Right kidney (tissue), 1 donor: ENCODE data around the gene RXFP2.

Experiments
- DNase-seq: peaks from one replicate; pipeline ENCODE4 v3.0.0-alpha.2; 2016

RXFP2 gene

DNA sequence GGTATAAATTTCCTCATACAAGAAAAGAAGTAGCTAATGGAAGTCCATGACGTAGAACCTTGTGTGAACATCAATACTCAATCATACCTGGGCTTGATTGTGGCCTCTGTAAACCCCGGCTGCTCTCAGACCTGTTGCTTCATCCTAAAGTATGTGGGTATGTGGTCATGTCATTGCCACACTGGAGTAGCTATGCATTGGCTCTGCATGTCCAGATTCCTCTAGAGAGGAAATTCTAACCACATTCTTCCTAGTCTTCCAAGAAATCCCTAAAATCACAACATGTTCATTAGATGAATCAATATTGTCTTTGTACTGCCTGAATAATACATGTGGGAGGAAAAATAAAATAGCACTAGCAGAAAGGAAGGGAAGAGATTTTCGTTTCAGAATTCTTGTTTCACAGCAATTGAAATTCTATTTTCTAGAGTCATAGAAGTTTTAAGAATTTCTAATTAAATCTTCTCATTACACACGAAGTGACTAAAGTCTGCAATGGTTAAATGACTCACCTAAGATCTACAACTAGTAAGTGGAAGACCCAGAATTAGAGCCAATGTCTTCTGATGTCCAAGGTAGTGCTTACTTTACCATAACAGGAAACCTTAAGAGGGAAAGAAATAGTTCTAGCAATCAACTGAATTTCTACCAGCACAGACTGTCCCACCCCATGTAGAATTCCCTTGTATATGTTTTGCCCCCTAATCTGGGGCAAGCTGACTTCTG, 28.0 kb downstream of the RXFP2 start:
- no peak for DNase-seq

DNA sequence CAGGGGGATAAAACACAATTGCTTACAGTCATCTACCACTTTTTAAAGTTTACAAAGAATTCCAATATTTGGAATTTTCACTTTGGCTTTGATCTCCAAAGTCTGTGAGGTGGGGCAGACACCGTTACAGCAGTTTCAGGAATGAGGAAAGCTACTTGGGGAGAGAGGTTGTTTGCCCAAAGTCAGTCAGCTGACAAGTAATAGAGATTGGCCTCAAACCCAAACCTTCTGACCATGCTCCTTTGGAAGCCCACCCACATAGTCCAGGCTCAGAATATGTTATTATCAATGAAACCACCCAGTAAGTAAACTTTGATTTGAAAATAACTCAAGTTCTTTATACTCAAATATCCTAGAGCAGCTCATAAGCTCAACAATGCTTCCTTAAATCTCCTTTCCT, 29.0 kb downstream of the RXFP2 start:
- no peak for DNase-seq

DNA sequence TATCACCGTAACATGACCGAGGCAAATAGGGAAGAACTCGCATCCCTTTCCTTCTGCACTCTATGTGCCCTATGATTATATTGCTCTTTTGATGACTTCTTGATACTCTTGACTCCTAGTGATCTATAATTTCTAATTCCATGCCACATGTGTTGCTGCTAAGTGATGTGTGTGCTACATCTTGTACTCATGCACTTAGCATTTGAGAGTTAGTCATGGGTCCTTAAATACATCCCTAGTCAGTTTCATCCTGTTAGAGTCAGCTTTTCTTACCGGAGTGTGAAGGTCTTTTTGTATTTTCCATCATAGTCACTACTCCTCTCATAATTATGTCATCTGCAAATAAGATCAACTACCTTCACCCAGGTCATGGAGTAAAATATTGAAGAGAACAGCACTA, 30.2 kb downstream of the RXFP2 start:
- no peak for DNase-seq

DNA sequence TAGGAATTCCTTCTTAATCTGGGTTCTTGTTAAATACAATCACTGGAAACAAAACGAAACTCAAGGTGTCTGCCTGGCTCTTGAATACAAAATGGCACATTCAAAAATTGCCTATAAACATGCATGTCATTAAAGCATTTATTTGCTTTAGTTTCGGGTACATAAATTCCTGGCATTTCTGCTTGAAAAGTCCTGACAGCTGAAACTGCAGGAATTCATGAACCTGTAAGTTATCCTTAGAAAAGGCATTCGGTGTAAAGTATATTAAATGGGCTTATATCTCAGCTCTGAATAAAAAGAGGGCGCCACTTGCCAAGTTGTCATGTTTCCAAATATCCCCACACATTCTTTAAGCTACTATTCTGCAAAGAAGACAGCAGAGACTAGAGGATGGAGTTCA, 32.9 kb downstream of the RXFP2 start:
- no peak for DNase-seq

DNA sequence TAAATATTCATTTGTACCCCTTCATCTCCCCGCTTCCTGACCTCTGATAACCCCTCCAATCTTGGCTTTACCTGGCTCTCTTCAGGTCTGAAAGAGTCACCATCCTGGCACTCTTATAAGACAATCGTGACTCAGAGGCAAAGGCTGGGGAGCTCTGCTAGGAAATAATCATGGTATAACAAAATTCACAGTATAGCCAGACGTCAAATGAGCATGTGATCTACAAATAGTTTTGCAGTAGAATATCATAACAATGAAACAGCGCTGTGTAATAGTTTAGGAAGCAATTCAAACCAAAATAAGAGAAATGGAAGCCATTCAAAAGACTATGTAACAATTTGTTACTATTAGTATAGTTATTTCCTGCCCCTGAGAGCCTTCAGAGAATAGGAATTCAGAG, 34.2 kb downstream of the RXFP2 start:
- DNase-seq = no peak

DNA sequence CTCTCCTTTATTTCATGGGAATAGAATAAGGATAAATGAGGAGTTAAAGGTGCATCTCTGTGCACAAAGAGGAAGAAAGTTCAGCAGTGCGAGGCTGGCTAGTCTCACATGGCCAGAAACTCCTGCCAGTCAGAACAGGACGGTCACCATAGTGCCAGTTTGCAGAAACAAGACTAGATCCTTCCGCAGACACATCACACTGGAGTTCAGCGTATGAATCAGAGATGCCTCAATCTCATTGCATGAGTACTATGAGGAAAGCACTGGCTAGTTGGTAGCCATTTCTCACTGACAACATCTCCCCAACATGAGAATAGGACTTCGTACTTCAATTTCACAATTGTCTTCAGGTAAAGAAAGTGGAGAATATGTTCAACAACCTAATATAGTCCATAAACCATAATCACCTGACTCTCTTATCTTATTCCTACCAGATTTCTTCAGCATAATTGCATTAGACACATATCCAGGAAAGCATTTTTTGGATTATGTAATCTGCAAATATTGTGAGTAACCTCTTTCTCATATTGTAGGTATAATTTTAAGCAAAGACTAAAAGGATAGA, 34.9 kb downstream of the RXFP2 start:
- no peak for DNase-seq

DNA sequence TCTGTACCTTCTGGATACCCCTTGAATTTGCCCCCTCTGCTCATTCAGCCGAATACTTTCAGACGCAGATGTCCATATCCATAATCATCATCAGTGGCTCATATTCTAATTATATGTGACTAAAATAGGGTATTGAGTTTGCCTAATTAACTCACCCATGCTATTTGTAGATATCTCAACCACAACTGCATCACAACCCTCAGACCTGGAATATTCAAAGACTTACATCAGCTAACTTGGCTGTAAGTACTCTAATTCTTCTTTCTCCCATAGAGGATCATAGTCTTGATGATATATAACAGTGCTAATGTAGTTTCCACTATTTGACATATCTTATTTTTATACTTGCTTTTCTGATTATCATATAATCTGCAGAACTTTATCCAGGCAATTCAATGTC, 35.8 kb downstream of the RXFP2 start:
- DNase-seq = no peak

DNA sequence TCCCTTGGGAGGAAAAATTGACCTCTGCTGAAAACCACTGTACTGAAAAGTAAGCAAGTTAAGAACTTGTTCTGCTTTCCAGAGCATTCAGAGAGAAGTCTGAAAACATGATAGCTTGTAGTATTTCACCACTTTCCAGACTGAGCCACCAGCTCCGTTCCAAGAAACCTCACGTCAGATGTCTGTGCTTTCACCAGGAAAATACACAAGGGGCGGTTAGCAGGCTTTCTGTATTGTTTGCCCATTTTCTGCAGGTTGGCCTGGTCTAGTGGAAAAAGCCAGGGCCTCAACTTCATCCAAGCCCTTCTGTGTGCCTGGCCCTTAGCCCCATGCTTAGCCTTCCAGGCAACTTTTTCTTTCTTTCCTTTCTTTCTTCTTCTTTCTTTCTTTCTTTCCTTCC, 36.4 kb downstream of the RXFP2 start:
- DNase-seq = no peak

DNA sequence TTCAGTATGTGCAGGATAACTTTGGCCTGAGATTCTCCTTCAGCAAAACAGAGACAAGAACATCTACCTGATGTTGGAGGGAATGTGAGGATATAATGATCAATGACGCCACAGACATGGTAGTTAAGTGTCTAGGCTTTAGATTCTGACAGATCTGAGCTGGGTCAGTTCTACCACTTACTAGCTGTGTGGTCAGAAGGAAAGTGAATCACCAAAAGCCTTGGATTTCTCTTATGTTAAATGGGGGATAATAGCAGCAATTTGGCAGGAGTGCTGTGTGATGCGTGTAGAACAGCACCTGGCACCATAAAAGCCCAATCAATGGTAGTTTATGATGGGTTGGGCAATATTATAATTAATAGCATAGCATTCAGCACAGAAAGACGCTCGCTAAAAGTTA, 41.7 kb downstream of the RXFP2 start:
- no peak for DNase-seq

DNA sequence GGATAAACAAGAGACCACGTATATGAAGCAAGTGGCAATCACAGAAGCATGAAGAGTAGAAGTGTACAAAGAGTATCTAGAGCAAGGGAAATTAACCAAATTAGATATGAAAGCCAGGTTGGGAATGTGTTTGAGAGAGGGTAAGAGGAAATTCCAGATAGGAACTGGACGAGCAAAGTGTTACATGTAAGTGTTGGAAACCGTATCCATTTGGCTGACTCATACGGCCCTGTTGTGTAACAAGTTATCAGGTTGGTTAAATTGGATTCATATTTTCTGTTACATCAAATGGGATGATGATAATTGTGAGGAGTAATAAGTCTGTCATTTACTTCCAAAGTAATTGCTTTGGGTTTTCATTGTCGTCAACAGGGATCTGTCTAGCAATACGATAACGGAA, 46.7 kb downstream of the RXFP2 start:
- DNase-seq = no peak

DNA sequence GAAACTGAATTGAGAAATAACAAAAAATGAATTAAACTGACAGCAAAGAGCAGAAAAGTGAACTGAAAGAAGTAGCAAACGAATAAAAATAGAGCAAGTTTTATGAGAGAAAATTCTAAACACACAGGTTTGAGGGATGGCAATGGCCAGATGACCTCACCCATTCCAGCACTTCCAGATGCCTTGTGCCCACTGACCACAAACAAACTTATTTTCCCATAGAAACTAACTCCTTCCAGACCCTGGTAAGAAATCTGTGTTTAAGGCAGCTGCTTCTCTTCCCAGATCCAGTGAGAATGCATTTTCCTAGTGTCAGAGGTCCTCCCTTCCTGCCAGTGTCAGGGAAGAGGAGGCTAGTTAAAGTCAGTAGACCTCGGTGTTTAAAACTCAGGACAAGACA, 51.7 kb downstream of the RXFP2 start:
- no peak for DNase-seq

DNA sequence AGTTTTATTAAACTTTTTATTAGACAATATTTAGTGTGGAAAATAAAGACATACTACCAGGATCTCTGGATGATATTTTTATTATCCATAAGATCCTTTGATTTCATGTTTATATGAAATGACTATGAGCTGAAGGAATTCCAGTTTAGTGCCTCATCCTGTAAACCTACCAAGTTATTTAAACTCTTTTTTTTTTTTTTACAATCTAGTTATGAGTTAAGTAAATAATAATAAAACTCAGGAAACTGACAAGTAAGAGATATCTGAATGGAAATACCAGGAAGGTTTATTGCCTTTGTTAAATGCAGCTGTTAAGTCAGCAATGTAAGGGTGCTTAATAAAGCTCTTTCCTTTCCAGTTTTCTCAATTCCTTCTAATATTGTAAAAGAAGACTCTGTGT, 53.9 kb downstream of the RXFP2 start:
- no peak for DNase-seq

DNA sequence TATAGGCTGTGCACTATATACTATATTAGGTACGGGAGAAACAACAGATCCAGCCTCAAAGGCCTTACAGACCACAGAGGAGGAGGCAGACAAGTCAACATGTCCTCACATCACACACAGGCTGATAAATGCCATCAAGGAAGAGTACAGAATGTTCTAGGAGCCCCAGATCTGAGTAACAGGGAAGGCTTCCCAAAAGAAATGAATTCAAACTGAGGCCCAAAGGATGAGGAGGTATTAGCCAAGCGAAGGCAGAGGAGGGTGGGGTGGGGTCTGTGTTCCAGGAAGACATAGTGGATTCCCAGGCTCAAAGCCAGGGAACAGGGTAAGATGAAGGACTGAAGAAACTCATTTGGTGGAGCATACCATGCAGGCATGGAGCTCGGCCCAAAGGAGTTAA, 55.1 kb downstream of the RXFP2 start:
- DNase-seq = no peak

DNA sequence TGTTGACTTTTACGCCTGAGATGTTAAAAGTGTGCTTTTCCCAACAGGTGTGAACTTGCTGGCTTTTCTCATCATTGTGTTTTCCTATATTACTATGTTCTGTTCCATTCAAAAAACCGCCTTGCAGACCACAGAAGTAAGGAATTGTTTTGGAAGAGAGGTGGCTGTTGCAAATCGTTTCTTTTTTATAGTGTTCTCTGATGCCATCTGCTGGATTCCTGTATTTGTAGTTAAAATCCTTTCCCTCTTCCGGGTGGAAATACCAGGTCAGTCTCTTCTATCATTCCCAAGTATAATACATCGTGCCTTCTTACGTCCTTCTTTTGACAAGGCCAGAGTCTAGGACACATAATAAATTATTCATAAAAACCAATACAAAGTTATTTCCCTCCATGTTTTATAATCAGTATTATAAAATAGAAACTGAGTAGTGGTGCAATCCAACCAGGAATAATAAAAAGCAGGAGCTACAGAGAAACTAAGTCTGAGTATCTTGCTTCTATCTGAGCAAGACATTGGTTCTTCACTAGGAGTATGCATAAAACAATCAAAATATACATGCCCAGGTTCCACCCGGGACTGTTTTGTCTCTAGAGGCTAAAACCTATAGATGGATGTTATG, 57.9 kb downstream of the RXFP2 start:
- DNase-seq = peak; percentile 7

DNA sequence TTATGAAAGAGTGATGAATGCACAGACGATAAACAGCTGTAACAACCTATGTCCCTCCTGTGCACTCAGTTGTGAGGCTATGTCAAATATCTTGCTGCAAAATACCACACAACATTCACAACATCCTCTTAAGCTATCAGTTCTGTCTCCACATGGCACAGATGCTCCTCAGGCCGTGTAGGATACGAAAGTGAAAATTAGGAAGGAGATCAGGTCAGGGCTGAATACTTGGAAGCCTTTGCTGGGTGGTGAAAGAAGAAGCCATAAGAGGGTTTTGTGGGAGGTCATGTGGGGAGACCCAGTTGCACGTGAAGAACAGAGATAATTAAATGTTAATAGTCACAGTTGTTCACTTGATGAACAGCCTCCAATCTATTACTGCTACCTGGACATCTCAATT, 58.9 kb downstream of the RXFP2 start:
- no peak for DNase-seq

DNA sequence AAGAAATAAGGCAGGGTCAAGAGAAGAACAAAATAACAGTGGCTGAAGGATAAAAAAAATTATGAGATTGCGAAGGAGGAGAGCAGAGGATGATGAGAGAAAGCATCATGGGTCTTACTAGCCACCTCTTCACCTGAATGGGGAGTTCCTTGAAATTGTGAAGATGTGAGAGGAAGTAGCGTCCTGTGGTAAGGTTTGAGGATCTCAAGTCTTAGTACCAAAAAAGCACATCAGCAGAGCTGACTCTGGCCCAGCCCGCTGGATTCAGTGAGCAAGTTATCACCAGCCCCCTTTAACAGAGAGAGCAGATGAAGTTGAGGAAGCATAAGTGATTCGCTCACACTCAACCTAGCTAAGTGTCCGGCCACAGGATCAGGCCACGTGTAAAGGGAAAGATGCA, 61.8 kb downstream of the RXFP2 start:
- no peak for DNase-seq

DNA sequence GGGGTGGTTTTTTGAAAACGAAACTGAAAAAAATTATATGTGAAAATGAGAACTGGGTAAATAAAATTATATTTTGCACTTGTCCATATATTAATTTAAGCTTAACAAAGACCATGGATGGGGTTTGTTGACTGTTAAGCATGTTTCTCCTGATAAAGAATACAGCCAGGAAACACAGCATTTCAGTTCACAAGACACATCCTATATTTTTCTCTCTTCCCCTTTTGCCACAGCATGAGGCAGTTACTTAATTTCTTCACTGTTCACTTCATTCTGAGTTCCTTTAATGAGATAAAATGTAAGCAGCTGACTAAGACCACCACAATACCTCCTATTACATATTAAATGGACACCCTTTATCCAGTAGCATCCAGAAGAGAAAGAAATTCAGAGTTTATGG, 64.0 kb downstream of the RXFP2 start:
- DNase-seq = no peak

DNA sequence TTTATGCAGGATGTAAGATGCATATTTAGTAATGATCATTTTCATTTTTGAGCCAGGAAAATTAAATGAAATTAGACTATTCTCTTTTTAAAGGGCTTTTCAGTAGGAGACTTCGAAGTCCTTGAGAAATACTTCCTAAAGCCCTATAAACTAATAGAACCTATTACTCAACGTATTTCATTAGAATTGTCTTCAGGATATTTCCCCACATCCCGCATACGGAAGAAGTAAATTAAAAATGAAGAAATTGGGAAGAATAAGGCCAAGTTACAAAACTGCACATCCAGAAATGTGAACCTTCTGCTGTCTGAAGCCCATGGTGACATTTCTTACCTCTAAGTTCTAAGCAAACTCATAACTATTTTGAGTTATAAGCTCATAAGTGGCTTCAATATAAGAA, 66.5 kb downstream of the RXFP2 start:
- no peak for DNase-seq

DNA sequence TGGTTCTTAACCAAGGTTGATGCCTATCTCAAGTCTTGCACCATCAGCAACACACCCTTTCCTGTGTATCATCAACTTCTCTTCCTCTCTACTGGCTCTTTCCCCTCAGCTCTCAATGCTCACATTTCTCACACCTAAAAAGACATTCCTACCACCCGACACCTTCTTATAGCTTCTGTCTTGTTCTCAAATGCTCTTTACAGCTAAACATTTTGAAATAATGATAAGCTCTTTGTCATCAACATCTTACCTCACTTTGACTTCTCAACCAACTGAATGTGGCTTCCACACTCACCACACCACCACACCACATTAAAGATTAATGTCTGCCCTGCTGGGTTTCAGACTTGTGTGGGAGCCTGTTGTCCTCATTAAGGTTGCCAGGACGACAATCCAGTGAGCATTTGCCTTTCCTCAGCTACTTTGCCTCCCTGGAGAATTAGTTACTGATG, 67.8 kb downstream of the RXFP2 start:
- no peak for DNase-seq

DNA sequence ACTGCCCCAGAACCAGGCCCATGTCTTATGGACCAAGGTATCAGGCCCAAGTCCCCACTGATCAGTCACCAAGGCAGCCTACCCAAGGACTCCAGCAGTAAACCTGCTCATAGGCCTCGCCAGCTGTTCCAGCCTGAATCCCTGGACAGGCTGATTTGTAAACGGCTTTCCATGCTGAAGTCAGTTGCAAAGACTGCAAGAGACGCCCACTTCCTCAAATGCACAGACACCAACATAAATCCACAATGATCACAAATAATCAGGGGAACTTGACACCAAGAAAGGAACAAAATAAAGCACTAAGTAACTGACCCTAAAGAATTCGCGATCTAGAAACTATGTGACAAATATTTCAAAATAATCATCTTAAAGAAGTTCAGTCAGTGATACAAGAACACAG, 75.2 kb downstream of the RXFP2 start:
- no peak for DNase-seq

DNA sequence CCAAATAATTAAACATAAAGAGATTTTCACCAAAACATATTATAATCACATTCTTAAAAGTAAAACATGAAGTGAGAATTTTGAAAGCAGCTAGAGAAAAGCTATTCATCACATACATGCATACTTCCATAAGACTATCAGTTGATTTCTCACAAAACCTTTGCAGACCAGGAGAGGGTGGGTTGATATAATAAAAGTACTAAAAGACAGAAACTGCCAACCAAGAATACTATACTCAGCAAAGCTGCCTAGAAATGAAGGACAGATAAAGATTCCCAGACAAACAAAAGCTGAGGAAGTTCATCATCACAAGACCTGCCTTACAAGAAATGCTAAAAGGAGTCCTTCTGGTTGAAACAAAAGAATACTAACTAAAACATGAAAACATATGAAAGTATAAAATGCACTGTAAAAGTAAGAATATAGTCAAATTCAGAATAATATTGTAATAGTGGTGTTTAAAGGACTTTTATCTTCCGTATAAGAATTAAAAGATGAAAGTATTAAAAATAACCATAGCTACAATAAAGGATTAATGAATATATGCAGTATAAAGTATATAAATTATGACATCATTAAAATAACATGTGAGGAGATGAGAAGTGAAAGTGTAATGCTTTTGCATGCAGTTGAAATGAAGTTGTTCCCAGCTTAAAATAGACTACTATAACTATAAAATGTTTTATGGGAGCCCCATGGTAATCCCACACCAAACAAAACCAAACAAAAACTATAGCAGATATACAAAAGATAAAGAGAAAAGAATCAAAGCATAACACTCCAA, 76.2 kb downstream of the RXFP2 start:
- no peak for DNase-seq

DNA sequence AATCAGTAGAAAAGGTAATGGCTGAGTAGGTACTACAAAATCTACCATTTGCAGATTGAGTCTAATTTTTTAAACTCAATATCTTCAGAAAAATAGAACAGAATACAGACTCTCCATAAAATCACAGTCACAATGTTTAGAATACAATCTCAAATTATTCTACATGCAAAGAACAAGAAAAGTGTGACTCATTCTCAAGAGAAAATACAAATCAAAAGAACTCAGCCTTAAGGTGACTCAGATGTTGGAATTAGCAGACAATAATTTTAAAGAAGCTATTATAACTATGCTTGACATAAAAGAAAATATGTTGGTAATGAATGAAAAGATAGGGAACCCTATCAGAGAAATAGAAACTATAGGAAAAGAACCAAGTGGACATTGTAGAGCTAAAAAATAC, 78.9 kb downstream of the RXFP2 start:
- DNase-seq = no peak
